GM23338 (cell line): ENCODE results near the gene NUTM2G.
"Not testable (repeated sequence)": the region's sequence is repeated elsewhere in the genome, so short reads cannot be mapped to it uniquely, and the experiment has no call there.

ENCODE experiments used
- CREB1 ChIP-seq: fragments of 250-450 bp; sonication (Bioruptor Pico); IDR thresholded peaks from 2 replicates; pipeline ENCODE4 v1.5.0; 2020; ENCODE audit warnings: low read depth, mild to moderate bottlenecking, moderate library complexity
- EZH2 ChIP-seq: fragments of 200-600 bp; sonication (generic); IDR thresholded peaks from one replicate; pipeline ENCODE4 v1.8.0; 2017; ENCODE audit warnings: antibody characterized with exemption, mild to moderate bottlenecking, low read depth; ENCODE audit not compliant: unreplicated experiment
- EZH2phosphoT487 ChIP-seq: fragments of 200-600 bp; sonication (generic); IDR thresholded peaks from one replicate; pipeline ENCODE4 v1.8.1; 2018; ENCODE audit warnings: antibody characterized with exemption; ENCODE audit not compliant: unreplicated experiment
- NANOG ChIP-seq: IDR thresholded peaks from 2 replicates; pipeline ENCODE4 v1.6.1; 2016; ENCODE audit warnings: antibody characterized with exemption, borderline replicate concordance
- POLR2AphosphoS5 ChIP-seq: IDR thresholded peaks from 2 replicates; pipeline ENCODE4 v1.6.1; 2016; ENCODE audit warnings: antibody characterized with exemption, low read depth
- ZNF114 ChIP-seq: fragments of 250-450 bp; sonication (Bioruptor Pico); IDR thresholded peaks from 2 replicates; pipeline ENCODE4 v1.5.0; 2020; ENCODE audit warnings: mild to moderate bottlenecking, moderate library complexity
- ZNF331 ChIP-seq: fragments of 250-450 bp; sonication (Bioruptor Pico); IDR thresholded peaks from 2 replicates; pipeline ENCODE4 v1.5.0; 2020; ENCODE audit warnings: low read depth, mild to moderate bottlenecking, moderate library complexity
- ZNF462 ChIP-seq: fragments of 250-450 bp; sonication (Bioruptor Pico); IDR thresholded peaks from 2 replicates; pipeline ENCODE4 v1.5.0; 2020; ENCODE audit warnings: mild to moderate bottlenecking, moderate library complexity
- TF ChIP-seq, protein P1 (sequence below), 2 experiments: fragments of 200-600 bp in 1 of 2; sonication (generic) in 1 of 2; conservative IDR thresholded peaks; 2 replicates each; pipeline versions ENCODE4 v1.5.1 to v1.6.1; 2016 to 2017; ENCODE audit warnings: antibody characterized with exemption in 2 of 2, low read depth in 2 of 2, mild to moderate bottlenecking in 2 of 2, moderate library complexity in 1 of 2
- TF ChIP-seq, protein P2 (sequence below): IDR thresholded peaks from one replicate; pipeline ENCODE4 v1.6.1; 2018; ENCODE audit warnings: antibody characterized with exemption; ENCODE audit not compliant: unreplicated experiment

- TF ChIP-seq, protein P1, sequence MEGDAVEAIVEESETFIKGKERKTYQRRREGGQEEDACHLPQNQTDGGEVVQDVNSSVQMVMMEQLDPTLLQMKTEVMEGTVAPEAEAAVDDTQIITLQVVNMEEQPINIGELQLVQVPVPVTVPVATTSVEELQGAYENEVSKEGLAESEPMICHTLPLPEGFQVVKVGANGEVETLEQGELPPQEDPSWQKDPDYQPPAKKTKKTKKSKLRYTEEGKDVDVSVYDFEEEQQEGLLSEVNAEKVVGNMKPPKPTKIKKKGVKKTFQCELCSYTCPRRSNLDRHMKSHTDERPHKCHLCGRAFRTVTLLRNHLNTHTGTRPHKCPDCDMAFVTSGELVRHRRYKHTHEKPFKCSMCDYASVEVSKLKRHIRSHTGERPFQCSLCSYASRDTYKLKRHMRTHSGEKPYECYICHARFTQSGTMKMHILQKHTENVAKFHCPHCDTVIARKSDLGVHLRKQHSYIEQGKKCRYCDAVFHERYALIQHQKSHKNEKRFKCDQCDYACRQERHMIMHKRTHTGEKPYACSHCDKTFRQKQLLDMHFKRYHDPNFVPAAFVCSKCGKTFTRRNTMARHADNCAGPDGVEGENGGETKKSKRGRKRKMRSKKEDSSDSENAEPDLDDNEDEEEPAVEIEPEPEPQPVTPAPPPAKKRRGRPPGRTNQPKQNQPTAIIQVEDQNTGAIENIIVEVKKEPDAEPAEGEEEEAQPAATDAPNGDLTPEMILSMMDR (conservative IDR thresholded peaks at IDR 0.05; ENCODE audit: low read depth in 2 of 2): not testable (repeated sequence)
- TF ChIP-seq EZH2phosphoT487; POLR2AphosphoS5; ZNF331; EZH2; ZNF114 (CRISPR knock-in tag); NANOG; ZNF462; CREB1 (CRISPR knock-in tag): not testable (repeated sequence)
- TF ChIP-seq, protein P2, sequence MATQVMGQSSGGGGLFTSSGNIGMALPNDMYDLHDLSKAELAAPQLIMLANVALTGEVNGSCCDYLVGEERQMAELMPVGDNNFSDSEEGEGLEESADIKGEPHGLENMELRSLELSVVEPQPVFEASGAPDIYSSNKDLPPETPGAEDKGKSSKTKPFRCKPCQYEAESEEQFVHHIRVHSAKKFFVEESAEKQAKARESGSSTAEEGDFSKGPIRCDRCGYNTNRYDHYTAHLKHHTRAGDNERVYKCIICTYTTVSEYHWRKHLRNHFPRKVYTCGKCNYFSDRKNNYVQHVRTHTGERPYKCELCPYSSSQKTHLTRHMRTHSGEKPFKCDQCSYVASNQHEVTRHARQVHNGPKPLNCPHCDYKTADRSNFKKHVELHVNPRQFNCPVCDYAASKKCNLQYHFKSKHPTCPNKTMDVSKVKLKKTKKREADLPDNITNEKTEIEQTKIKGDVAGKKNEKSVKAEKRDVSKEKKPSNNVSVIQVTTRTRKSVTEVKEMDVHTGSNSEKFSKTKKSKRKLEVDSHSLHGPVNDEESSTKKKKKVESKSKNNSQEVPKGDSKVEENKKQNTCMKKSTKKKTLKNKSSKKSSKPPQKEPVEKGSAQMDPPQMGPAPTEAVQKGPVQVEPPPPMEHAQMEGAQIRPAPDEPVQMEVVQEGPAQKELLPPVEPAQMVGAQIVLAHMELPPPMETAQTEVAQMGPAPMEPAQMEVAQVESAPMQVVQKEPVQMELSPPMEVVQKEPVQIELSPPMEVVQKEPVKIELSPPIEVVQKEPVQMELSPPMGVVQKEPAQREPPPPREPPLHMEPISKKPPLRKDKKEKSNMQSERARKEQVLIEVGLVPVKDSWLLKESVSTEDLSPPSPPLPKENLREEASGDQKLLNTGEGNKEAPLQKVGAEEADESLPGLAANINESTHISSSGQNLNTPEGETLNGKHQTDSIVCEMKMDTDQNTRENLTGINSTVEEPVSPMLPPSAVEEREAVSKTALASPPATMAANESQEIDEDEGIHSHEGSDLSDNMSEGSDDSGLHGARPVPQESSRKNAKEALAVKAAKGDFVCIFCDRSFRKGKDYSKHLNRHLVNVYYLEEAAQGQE: not testable (repeated sequence)
Observed at GRCh38 chr9:96916531-96916930, 12.1 kb upstream of the NUTM2G start.
